ENCODE measurements around the gene RARRES1.

The RARRES1 gene

DNA sequence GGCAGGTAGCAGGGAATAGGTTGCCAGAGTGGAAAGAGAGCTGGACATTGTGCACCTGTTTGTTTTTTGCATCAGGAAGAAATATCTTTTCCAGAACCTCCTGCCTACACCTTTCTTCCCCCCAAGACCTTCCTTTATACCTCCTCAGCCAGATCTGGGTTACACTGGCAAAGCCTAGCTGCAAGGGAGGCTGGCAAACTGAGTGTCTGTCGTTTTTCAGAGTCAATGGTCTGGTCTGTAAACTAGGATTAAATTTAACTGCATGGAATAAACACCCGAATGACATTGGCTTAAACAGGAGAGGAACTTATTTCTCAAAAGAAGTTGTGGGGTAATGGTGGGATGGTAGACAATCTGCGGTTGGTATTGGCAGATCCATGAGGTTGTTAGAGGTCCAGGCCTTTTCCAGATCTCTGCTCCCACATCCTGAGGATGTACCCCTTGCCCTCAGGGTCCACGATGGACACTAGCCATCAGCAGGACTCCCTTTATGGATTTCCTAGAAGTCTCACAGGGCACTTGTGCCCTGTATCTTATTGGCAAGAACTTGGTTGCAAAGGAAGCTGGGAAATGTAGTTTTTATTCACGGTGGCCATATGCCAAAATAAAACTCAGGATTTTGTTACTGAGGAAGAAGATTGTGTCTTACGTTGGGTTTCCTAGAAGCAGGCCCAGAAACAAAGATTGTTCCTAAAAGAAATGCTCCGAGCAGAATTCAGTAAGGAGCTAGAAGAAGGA is 3.2 kb upstream of the RARRES1 start:
- no peak for DNase-seq (ENCODE audit: low read depth in 2 of 2)

DNA sequence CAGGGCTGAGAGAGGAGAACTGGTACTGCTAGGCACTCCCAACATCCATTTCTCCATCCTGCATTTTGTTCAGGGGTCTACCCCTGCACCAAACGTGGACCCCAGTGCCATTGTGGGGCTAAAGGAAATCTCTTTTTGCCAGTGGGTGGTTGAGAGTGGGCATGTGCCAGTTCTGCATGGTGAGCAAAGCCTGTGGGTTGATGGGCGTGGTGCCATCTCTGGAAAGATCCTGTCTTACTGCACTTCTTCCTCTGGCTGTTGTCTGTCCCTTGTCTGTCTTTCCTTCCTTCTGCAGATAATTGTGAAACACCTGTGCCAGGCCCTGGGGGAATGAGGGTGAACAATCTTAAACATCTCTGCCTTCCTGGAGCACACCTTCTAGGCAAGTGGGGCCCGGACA is 1.4 kb upstream of the RARRES1 start:
- no peak for DNase-seq (ENCODE audit: low read depth in 2 of 2)

DNA sequence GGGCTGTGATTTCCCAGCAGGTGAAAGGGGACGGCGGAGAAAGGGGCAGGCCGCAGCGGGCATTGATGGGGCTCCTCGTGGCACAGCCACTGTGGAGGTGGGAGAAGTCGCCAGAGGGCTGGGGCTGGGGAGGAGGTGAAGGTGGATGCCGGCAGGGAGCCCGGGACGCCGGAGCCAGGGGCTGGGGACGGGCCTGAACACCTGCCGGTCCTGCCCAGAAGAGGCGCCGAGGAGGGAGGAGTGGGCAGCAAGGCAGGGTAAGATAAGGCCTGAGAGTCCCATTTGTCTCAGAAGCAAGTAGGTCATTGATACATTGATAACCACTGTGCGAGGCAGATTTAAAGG is 571 bp upstream of the RARRES1 start:
- no peak for DNase-seq (ENCODE audit: low read depth in 2 of 2)

DNA sequence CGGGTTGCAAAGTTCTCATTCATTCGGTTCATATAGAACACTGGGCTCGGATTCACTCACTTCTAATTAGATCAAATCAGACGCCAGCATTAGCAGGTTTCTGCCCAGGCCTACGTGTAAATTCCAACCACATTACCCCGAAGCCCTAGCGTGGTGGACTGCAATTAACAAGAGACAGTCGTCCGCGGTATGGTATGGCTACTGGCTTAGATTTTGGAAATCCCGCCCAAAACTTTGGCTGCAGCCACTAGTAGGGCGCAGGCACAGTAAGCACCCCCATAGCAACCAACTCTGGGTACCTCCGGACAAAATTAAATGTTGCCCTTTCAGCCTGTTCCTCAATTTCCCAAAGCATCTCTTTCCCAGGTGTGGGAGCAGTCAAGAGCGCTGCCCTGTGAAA is 771 bp downstream of the RARRES1 start:
- no peak for DNase-seq (ENCODE audit: low read depth in 2 of 2)

DNA sequence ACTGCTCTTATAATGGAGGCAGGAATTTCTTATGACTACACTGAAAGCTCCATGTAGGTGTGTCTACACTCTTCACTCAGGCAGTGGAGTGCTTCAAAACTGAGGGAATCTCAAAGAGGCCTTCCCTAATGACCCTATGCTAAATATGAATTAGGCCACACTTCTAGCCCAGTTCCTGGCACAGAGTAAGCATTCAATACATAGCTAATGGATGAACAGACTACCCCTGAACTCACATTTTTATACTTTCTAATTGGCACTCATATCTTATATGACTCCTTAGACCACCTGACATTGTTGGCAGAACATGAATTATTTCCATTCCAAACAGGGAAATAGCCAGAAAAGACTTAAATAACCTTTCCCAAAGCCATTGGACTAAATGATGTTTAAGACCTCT is 3.4 kb downstream of the RARRES1 start:
- DNase-seq (ENCODE audit: low read depth in 2 of 2): no peak

DNA sequence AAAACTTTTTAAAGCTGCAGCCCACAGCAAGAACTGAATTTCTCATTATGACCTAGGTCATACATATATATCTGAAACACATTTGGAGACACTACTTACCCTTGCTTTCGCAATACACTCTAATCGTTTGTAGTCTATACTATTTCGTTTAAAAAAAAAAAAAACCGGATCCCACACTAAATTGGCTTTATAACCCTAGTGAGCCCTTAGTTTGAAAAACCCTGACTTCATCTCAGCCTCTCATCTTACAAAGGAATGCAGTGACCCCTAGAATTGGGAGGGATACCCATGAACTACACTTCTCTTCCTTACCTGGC is 4.2 kb downstream of the RARRES1 start:
- DNase-seq (ENCODE audit: low read depth in 2 of 2): no peak

DNA sequence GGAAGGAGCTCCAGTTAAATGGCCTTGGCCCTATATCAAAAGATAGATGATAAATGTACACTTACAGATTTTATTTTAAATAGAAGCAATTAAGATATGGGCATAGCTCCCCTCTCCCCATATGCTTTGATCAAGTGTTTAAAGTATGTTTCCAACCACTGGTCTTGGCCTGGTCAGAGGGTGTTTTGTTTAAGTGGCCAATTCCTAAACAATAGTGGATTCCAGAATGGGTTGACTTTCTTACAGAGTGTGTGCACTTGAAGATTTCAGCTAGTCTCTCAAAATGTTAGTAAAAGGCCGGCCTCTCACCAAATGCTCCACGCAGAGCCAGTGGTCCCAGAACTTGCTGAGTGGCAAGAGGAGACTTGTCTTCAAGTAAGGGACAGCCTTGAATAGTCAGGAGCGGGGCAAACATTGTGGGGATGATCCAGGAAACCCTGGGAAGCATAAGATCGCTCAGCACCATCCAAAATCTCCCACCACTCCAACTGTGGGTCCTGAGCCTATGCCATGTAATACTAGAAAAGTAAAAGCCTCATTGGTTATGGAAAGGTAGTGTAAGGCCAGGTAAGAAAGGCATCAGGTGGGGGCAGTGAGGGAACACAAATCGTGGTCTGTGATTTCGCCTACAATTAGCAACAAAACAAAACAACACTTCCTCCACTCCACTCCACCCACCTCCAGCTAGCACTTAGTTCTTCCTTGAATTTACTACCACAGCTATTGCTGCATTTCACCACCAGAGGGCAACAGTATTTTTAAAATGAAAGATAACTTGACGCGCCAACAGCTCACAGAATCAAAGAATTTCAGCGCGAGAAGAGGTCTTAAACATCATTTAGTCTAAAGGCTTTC is 4.8 kb downstream of the RARRES1 start:
- DNase-seq (ENCODE audit: low read depth in 2 of 2): peak in 1 of 2 donors; percentile 9

DNA sequence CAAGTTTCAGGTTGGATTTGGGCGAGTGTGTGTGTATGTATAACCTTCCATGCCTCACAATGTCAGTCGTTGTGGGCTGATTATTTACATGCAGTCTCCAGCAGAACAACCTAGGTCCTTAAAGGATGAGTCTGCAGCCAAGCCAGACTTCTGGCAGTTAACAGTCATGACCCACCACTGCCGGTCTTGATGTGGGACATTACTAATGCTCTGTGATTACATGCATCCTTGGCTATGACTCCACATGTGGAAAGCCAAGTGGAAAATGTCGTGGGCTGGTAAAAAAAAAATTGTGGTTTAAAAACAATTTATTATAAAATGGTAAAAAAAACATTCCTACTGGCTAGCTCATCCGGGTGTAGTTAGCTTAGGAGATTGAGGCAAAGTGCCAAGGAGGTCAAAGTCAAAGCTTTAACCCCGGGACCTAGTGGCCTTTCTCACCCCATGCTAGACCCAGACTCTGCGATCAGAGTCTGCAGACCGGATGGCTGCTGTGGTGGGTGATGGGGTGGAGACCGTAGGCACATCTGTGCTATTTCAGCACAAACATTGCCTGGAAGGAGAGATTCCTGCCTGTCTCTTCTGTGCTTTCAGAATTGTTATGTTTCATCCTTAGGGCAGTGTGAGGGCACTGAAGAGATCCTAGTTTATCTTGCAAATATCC is 6.8 kb downstream of the RARRES1 start:
- DNase-seq (ENCODE audit: low read depth in 2 of 2): no peak

DNA sequence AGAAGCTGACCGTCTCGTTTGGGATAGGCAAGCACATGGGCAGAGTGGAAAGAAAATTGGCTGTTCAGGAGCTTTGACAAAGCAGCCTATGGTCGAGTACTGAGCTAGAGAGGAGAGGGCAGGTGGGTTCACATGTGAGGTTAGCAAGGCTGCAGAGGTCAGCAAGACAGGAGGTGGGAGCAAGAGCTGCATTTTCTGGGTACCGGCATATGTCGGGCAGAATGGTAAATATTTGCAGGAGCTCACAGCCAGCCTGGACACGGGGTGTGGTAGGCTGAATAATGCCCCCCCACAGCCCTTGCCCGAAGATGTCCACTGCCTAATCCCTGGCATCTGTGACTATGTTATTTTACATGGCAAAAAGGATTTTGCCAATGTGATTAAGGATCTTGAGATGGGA is 8.3 kb downstream of the RARRES1 start:
- DNase-seq (ENCODE audit: low read depth in 2 of 2): no peak

DNA sequence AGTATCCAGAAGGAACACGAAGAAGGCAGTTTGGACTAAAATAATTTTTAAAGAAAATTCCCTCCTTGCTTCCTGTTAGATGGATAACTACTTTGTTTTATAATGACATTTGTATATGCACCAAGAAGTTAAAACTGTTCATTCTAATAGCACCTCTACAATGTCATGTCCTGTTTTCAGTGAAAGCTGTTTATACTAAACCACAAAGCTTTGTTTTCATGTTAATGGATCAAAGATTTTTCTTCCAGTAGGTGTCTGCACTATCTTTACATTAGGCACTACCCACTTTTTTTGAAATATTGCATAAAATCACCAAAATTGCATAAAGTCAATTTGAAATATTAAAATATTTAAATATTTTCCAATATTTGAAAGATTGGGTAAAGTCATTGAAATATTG is 10.1 kb downstream of the RARRES1 start:
- no peak for DNase-seq (ENCODE audit: low read depth in 2 of 2)

DNA sequence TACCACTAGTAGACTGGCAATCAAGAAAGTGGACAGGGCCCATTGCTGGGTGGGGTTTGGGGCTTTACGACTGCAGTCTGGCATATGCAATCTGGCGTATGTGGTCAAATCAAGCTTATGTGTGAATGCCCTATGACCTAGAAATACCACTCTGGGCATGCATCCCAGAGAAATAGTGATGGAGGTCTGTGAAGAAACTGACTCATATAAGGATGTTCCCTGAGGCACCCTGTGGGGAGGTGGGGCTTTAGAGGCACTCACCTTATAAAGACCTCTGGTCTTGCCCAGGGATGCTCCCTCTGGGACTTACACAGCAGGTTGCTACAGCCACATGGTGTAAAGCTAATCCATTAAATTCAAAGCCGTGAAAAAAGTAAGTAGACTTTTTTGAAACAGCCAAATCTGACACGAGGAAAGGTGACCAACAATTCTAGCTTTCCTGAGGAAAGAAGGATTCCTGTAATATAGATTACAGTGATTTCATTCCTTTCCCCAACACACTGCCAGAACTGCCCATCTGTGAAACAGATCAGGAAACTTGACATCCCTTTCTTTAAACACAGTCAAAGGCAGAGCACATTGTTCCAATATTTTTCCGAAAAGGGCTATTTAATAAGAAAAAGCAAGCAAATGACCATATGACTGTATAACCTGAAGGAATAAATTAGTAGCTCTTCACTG is 13.6 kb downstream of the RARRES1 start:
- DNase-seq (ENCODE audit: low read depth in 2 of 2): no peak

DNA sequence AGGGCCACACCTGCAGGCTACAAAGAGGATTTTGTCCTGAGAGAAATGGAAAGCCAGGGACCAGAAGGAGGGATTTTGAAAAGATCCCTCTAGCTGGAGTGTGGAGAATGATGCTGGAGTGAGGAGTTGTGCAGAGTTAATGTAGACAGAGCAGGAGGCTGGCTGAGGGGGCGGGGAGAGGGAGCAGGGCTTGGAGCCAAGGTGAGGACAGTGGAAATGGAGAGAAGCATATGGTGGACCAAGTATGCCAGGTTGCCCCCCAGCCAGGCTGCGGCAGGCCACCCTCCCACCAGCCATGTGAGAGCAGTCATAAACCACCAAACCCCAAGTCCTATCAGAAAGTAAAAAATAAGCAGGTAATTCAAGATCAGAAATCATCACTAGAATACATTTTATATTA is 14.7 kb downstream of the RARRES1 start:
- DNase-seq (ENCODE audit: low read depth in 2 of 2): no peak

DNA sequence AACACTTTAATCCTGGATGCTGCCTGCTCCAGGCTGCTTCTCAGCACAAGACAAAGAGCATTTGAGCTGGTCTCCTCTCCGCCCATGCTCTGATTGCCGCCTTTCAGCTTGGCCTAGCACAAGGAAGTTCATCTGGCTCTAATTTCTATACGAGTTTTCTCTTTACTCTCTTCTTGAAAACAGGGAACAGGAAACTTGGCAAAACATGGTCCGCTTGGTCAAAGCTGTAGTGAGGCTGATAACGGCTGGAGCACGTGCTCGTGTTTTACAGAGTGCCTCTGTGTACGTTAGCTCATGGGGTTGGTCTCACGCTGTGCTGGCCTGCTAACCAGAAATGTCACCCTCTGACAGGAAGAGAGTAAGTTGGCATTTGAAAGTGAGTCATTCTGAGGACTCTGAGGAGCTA is 19.2 kb downstream of the RARRES1 start:
- DNase-seq (ENCODE audit: low read depth in 2 of 2): no peak

DNA sequence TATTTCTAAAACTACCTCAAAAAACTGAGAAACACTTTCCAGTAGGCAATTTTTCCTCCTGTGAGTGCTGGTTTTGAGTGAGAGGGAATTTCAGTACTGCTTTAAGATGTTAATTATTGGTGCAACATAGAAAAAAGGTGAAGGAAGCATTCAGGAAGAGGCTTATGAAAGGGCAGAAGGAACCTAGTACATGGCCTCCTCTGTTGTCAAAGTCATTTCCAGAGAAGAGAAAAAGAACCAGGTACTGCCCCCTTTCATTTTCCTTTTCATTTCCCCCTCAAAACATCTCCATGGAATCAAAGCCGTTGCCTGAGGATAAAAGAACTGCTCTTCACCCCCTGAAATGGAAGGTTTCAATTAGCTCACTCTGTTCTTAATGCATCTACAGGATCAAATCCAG is 19.8 kb downstream of the RARRES1 start:
- DNase-seq (ENCODE audit: low read depth in 2 of 2): no peak

DNA sequence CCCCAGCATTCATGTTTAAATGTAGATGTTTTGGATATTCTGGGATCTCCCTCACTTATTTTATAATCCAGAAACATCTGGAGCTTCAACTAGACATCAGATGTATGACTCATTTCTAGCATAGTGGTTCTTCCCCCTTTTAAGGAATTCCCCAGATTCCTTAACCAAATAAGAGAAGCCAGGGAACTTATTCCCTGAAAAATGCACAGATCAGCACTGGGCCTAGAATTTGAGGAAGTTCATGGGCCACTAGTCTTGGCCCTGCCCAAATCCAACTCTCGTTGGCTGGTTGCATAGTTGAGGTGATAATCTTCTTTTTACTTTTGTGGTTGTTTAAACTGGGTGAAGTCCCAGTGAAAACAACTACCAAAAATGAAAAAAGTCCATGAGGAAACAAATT is 20.4 kb downstream of the RARRES1 start:
- no peak for DNase-seq (ENCODE audit: low read depth in 2 of 2)

DNA sequence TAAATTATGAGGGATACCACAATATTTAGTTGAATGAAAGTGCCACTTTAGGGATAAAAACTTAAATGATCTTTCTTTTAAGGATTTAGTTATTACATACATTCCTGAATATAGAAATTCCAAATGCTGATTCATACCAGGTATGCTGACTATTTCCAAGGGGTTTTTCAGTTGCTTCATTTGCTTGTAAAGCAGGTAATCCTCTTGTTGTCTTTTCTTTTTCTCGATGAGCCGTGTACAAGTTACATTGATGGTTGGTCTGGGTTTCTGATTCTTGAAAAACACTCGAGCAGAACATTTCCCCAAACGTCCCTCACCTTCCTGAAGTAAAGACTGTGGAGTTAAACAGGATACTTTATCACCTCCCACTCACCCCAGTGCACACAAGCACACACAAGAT is 21.7 kb downstream of the RARRES1 start:
- no peak for DNase-seq (ENCODE audit: low read depth in 2 of 2)

DNA sequence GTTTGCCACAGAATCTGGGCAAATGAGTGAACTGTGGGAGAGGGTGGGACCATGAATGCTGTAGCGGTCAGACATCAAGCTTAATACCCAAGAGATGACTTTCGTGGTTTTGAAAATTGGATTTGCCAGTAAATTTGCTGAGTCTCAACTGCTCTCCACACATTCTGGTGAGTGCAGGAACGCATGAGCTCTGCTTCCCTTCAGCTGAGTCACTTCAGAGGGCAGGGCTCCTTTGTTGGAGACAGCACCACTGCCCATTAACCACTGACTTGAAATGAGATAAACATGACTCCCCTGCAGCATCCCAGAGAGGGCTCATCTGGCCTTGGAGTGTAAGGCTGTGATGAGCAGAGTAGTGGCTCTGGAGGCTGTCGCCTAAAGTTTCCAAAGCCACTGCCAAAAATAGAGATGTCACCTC is 22.6 kb downstream of the RARRES1 start:
- DNase-seq (ENCODE audit: low read depth in 2 of 2): no peak

DNA sequence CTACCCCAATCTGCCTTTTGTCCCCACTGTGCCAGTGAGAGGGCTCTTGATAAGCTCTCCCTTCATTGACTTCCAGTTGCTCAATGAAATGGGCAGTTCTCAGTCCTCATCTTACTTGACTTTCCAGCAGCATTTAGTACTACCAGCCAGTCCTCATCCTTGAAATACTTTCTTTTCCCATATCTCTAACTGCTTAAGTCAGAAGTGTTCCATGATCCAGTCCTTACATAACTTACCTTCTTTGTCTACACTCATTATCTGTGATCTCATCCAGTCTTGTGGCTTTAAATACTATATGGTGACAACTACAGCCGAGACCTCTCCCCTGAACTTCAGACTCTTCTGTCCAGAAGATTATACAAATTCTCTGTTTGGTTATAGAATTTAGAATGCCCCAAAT is 28.7 kb downstream of the RARRES1 start:
- DNase-seq (ENCODE audit: low read depth in 2 of 2): no peak

DNA sequence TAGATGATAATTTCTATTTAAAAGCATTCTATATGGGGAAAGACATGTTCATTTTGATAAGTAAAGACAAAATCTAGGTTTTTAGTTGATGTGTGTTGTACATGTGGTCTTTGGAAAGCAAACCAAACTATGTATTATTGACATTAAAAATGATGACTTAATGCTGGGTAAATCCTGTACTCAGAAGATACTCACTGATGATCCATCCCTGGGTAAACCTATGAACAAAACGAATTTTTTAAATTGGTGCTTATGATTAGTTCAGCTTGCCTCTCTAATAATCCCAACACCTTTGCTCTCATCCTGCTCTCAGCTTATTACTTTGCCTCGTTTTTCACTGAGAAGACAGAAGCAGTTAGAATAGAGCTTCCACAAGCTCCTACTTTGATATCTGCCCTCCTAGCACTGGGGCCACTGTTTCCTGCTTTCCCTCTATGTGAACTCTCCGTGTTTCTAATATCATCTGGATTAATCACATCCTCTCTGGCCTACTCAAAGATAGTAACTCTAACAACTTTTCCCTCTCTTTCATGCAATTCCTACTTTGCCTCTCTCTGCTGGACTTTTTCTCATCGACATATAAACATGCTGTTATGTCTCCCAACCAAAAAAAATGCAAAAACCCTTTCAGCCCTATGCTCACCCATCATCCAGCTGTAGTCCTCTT is 29.3 kb downstream of the RARRES1 start:
- DNase-seq (ENCODE audit: low read depth in 2 of 2): no peak

DNA sequence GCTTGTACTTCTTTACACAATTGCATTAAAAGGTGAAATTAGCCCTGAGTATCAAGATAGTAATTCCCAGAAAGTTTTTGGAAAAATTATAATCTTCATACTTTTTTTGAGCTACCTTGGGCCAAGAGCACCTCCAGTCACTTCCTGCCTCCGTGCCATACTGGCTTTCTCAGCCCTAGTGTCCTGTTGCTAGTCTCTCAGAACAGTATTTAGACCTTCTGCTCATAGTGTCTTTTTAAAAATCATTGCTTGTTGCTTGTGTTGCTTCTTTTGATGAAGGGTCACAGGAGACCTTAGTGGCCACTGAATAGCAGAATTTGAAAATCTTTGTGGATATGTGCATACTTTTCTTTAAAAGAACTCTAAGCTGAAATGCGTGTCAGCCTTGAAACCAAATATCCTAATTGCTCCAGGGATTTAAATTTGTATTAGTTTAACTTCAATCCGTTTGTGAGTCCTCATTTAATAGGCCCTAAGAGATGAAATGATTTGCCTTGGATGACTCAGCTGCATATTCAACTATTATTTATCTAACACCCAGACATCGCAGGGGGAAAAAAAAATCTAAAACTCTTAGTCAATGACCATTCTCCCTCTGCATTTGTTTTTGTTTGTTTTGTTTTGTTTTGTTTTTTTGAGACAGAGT is 30.7 kb downstream of the RARRES1 start:
- no peak for DNase-seq (ENCODE audit: low read depth in 2 of 2)

DNA sequence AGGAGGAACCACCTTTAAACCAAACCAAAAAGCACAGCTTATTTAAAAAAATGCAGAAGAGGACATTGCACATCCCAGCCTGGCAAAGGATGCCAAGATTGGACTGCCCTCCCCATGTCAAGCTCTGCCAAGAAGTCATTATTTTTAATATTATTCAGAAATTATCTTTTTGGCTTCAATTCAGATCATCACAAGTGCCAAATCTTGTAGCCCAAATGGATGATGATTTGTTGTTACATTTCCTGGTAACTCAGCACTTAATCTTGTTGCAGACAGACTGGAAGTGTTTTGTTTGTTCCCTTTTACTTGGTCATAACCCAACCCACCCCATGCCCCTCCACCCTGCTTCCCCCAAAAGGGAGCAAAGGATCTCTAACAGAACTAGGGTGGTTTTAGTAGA is 31.7 kb downstream of the RARRES1 start:
- no peak for DNase-seq (ENCODE audit: low read depth in 2 of 2)
